ENCODE results near the gene AQP12B. TPM values are rescaled to one million over a fixed set of nuclear protein-coding genes. Genes with fewer than 3 reads are reported as not detected.

AQP12B gene
- total RNA-seq, 4 donors from 2014 or later = not detected

DNA sequence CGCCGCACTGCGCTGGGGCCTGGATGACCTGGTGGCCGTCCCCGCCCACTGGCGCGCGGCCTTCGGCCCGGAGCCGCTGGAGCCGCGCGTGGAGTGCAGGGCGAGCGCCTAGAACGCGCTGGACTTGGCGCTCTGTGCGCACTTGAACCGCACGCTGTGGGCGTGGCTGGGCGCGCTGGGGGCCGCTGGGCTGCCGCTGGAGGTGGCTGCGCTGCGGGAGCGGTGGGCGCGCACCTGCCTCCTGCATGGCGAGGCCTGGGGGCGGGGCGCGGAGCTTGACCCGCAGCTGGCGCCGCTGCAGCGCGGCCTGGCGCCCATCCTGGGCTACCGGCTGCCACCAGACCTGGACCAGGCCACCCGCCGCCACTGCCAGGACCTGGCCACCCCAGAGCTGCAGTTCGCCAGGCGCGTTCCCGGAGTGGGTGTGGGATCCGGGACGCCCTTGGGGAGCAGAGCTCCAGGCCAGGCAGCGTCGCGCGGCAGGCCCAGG, 9.9 kb downstream of the AQP12B start:
- no peak overlapping the region for H3K27ac ChIP-seq
- DNase-seq (ENCODE audit: low spot score in 2 of 2) = no peak
- H3K9me3 ChIP-seq = no peaks in the 10 kb centered on the region
- peaks cover 42% of the 10 kb centered on the region for H3K27me3 ChIP-seq
- peaks cover 5% of the 10 kb centered on the region for H3K4me1 ChIP-seq
- 0% methylated on average over 5 of the region's 55 CpGs for WGBS
- H3K36me3 ChIP-seq = no peaks in the 10 kb centered on the region
- no peak overlapping the region for H3K4me3 ChIP-seq
- TF ChIP-seq EP300 (IDR thresholded peaks at IDR 0.05) (no peak), POLR2AphosphoS5 (IDR thresholded peaks at IDR 0.05) (no peak), CTCF (IDR thresholded peaks at IDR 0.05) (no peak)

- H3K27ac ChIP-seq = no peak overlapping the region
- peaks cover 5% of the 10 kb centered on the region for H3K4me1 ChIP-seq
- peak in 1 of 2 donors; percentile 75 for DNase-seq (ENCODE audit: low spot score in 2 of 2)
- H3K27me3 ChIP-seq = peaks cover 42% of the 10 kb centered on the region
- WGBS = 46% methylated on average over 33 of the region's 46 CpGs
- TF ChIP-seq POLR2AphosphoS5 (IDR thresholded peaks at IDR 0.05) (no peak), POLR2A (IDR thresholded peaks at IDR 0.05) (no peak), CTCF (IDR thresholded peaks at IDR 0.05) (no peak), EP300 (IDR thresholded peaks at IDR 0.05) (no peak)
- no peaks in the 10 kb centered on the region for H3K36me3 ChIP-seq
- no peaks in the 10 kb centered on the region for H3K9me3 ChIP-seq
- no peak overlapping the region for H3K4me3 ChIP-seq
These were observed 10.5 kb downstream of the AQP12B start for GRCh38 chr2:240672076-240672700.

GRCh38 chr2:240670950-240671349, 11.7 kb downstream of the AQP12B start:
- TF ChIP-seq POLR2A (IDR thresholded peaks at IDR 0.05) (no peak), POLR2AphosphoS5 (IDR thresholded peaks at IDR 0.05) (no peak), EP300 (IDR thresholded peaks at IDR 0.05) (no peak), CTCF (IDR thresholded peaks at IDR 0.05) (no peak)
- peaks cover 5% of the 10 kb centered on the region for H3K4me1 ChIP-seq
- H3K4me3 ChIP-seq = no peak overlapping the region
- WGBS = 70% methylated on average over 4 of the region's 4 CpGs
- H3K36me3 ChIP-seq = no peaks in the 10 kb centered on the region
- H3K27me3 ChIP-seq = peaks cover 45% of the 10 kb centered on the region
- H3K27ac ChIP-seq = no peak overlapping the region
- DNase-seq (ENCODE audit: low spot score in 2 of 2) = no peak
- H3K9me3 ChIP-seq = no peaks in the 10 kb centered on the region

DNA sequence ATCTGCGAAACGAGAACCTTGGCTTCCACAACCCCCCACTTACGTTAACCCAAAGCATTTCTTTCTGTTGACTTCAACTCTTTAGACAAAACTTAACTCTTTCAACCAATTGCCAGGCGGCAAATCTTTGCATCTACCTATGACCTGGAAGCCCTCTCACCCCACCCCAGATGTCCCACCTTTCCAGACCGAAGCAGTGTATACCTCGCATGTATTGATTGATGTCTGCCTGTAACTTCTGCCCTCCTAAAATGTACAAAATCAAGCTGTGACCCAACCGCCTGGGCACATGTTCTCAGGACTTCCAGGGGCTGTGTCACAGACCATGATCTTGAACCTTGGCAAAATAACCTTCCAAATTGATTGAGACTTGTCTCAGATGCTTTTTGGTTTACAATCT, 12.3 kb downstream of the AQP12B start:
- DNase-seq (ENCODE audit: low spot score in 2 of 2) = no peak
- no peak for TF ChIP-seq POLR2A (IDR thresholded peaks at IDR 0.05)
- TF ChIP-seq POLR2AphosphoS5 (IDR thresholded peaks at IDR 0.05) = no peak
- TF ChIP-seq EP300 (IDR thresholded peaks at IDR 0.05) = no peak
- no peak for TF ChIP-seq CTCF (IDR thresholded peaks at IDR 0.05)
- peaks cover 5% of the 10 kb centered on the region for H3K4me1 ChIP-seq
- peaks cover 49% of the 10 kb centered on the region for H3K27me3 ChIP-seq
- H3K9me3 ChIP-seq = no peaks in the 10 kb centered on the region
- no peak overlapping the region for H3K27ac ChIP-seq
- H3K36me3 ChIP-seq = no peaks in the 10 kb centered on the region
- no peak overlapping the region for H3K4me3 ChIP-seq
- 77% methylated on average over 7 of the region's 7 CpGs for WGBS

GRCh38 chr2:240664622-240665021, 18.1 kb downstream of the AQP12B start:
- no peaks in the 10 kb centered on the region for H3K36me3 ChIP-seq
- DNase-seq (ENCODE audit: low spot score in 2 of 2) = no peak
- WGBS = 92% methylated on average over 1 of the region's 1 CpG
- no peak overlapping the region for H3K4me3 ChIP-seq
- TF ChIP-seq POLR2AphosphoS5 (IDR thresholded peaks at IDR 0.05) (no peak), EP300 (IDR thresholded peaks at IDR 0.05) (no peak), POLR2A (IDR thresholded peaks at IDR 0.05) (no peak), CTCF (IDR thresholded peaks at IDR 0.05) (no peak)
- no peak overlapping the region for H3K27ac ChIP-seq
- H3K27me3 ChIP-seq = peaks cover 38% of the 10 kb centered on the region
- H3K4me1 ChIP-seq = no peaks in the 10 kb centered on the region
- H3K9me3 ChIP-seq = no peaks in the 10 kb centered on the region
